DND-41 (cell line): Measurements from ENCODE around the gene DGKG.

Source experiments
- EZH2 ChIP-seq: IDR thresholded peaks from 3 replicates; pipeline ENCODE4 v1.6.1; 2012; ENCODE audit warnings: borderline replicate concordance, low read depth, mild to moderate bottlenecking, moderate library complexity, low read length, inconsistent platforms; ENCODE audit not compliant: severe bottlenecking
- TF ChIP-seq, protein P1 (sequence below): IDR thresholded peaks from 2 replicates; pipeline ENCODE4 v1.5.1; 2012; ENCODE audit warnings: borderline replicate concordance, low read length, moderate library complexity, mild to moderate bottlenecking; ENCODE audit not compliant: poor library complexity, severe bottlenecking; ENCODE audit errors: extremely low read depth

DNA sequence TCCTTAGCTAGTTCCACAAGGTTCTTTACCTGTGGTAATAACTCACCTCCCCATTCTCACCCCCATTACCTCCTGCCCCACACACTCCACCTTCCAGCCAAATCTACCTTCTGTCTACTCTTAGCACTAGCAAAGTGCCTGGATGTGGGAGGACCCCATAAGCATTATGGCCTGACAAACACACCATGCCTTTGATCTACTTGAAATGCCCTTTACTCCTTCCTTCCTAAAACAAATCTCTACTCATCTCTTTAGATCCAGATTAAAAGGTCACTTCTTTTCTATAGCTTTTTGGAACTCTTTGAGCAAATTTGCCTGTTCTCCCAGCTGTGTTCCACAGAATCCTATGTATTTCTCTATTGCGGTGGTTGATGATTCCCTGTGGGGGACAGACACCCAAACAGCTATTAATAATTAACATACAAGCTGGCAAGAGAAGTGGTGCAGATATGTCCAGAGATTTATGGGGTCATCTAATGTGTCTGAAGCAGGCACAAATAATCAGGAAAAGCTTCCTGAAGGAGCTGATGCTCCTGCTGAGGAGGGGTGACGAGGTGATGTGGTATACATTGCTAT lies 34.0 kb downstream of the DGKG start:
- TF ChIP-seq, protein P1, sequence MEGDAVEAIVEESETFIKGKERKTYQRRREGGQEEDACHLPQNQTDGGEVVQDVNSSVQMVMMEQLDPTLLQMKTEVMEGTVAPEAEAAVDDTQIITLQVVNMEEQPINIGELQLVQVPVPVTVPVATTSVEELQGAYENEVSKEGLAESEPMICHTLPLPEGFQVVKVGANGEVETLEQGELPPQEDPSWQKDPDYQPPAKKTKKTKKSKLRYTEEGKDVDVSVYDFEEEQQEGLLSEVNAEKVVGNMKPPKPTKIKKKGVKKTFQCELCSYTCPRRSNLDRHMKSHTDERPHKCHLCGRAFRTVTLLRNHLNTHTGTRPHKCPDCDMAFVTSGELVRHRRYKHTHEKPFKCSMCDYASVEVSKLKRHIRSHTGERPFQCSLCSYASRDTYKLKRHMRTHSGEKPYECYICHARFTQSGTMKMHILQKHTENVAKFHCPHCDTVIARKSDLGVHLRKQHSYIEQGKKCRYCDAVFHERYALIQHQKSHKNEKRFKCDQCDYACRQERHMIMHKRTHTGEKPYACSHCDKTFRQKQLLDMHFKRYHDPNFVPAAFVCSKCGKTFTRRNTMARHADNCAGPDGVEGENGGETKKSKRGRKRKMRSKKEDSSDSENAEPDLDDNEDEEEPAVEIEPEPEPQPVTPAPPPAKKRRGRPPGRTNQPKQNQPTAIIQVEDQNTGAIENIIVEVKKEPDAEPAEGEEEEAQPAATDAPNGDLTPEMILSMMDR, result no peak
- no peak for TF ChIP-seq EZH2
